ENCODE measurements around the gene SDCCAG8. TPM values are rescaled to one million over a fixed set of nuclear protein-coding genes. Genes with fewer than 3 reads are reported as not detected.

The SDCCAG8 gene
- total RNA-seq, 1 experiment from 2014 or later: 36.6 TPM

DNA sequence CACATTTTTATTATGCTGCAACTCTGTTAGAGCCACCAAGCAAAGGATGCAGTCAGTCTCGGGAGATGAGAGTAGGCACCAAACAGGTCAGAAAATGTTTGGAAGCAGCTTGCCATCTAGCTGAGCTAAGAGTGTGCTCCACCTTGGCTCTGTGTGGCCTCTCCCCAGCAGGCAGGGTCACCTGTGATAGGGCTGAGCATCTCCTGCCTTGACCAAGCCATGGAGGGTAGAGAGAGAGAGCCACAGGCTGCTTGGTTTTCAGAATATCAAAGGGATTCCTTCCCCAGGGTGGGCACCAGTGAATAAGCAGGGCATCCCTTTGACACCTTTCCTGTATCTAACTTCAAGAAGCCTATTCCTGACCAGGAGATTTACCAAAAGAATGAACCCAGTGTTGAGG lies 135.5 kb downstream of the SDCCAG8 start:
- Histone ChIP-seq H3K4me3 (ENCODE audit: low read length) (no peak overlapping the region), H3K79me2 (ENCODE audit: low read length) (no peaks in the 10 kb centered on the region), H3K4me2 (ENCODE audit: low read depth, low read length, poor library complexity, severe bottlenecking) (no peak overlapping the region), H3K9me3 (ENCODE audit: low read length) (no peaks in the 10 kb centered on the region), H3K4me1 (ENCODE audit: low read length) (no peaks in the 10 kb centered on the region), H3K9me2 (replicated peaks; ENCODE audit: insufficient read depth, low read length) (no peaks in the 10 kb centered on the region), H3K9ac (ENCODE audit: low read length) (no peak overlapping the region), H4K20me1 (ENCODE audit: insufficient read depth, low read depth, low read length) (no peaks in the 10 kb centered on the region), H3K27me3 (ENCODE audit: low read length) (no peaks in the 10 kb centered on the region), H3K27ac (ENCODE audit: low read length) (no peak overlapping the region), H2AFZ (ENCODE audit: low read length) (no peak overlapping the region), H3K36me3 (ENCODE audit: insufficient read depth, low read length) (no peaks in the 10 kb centered on the region)
- DNase-seq: no peak

DNA sequence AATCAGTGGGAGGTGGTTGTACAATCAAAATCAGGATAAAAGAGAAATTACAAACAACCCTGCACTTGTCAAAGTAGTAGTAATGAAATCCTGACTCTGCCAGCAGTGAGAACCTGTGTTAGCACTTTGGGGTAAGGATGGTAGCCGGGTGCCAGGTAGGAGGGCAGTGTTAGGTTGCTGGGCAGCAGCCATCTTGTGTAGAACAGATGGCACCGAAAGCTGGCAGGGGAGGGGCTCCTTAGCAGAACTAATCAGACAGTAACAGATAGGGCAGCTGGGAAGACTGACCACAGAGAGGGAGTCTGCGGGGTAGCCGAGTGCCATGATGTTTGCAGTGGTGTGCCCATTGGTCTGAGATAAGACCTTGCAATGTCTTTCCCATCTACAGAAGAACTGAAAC lies 137.3 kb downstream of the SDCCAG8 start:
- no peaks in the 10 kb centered on the region for H3K4me1 ChIP-seq (ENCODE audit: low read length)
- no peak overlapping the region for H2AFZ ChIP-seq (ENCODE audit: low read length)
- H3K27me3 ChIP-seq (ENCODE audit: low read length): no peaks in the 10 kb centered on the region
- H3K9me2 ChIP-seq (replicated peaks; ENCODE audit: insufficient read depth, low read length): no peaks in the 10 kb centered on the region
- no peak overlapping the region for H3K9ac ChIP-seq (ENCODE audit: low read length)
- no peak for DNase-seq
- H3K9me3 ChIP-seq (ENCODE audit: low read length): no peaks in the 10 kb centered on the region
- no peak overlapping the region for H3K4me2 ChIP-seq (ENCODE audit: low read depth, low read length, poor library complexity, severe bottlenecking)
- no peaks in the 10 kb centered on the region for H4K20me1 ChIP-seq (ENCODE audit: insufficient read depth, low read depth, low read length)
- H3K79me2 ChIP-seq (ENCODE audit: low read length): no peaks in the 10 kb centered on the region
- no peak overlapping the region for H3K27ac ChIP-seq (ENCODE audit: low read length)
- H3K4me3 ChIP-seq (ENCODE audit: low read length): no peak overlapping the region
- H3K36me3 ChIP-seq (ENCODE audit: insufficient read depth, low read length): no peaks in the 10 kb centered on the region

DNA sequence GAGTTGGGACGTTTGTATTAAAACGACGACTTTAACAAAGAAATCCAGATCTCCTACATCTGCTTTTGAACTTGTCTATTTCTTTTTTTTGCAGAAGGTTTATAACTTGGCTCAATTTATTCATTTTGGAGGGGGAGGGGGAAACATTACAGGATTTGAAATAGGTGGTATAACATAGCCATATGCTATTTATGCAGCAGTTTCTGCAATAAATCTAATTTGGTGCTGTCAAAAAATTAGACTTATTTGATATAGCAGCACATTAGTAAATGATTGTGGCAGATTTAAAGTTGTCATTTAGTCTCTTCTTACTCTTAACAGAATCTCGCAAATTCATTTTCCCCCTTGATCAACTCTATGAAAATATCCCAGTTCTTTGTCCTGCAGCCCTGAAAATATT lies 138.2 kb downstream of the SDCCAG8 start:
- no peak overlapping the region for H3K9ac ChIP-seq (ENCODE audit: low read length)
- H3K9me2 ChIP-seq (replicated peaks; ENCODE audit: insufficient read depth, low read length): no peaks in the 10 kb centered on the region
- H3K27me3 ChIP-seq (ENCODE audit: low read length): no peaks in the 10 kb centered on the region
- no peaks in the 10 kb centered on the region for H3K36me3 ChIP-seq (ENCODE audit: insufficient read depth, low read length)
- H3K79me2 ChIP-seq (ENCODE audit: low read length): no peaks in the 10 kb centered on the region
- H4K20me1 ChIP-seq (ENCODE audit: insufficient read depth, low read depth, low read length): no peaks in the 10 kb centered on the region
- H3K4me1 ChIP-seq (ENCODE audit: low read length): no peaks in the 10 kb centered on the region
- no peak overlapping the region for H3K4me3 ChIP-seq (ENCODE audit: low read length)
- DNase-seq: no peak
- H2AFZ ChIP-seq (ENCODE audit: low read length): no peak overlapping the region
- H3K27ac ChIP-seq (ENCODE audit: low read length): no peak overlapping the region
- no peak overlapping the region for H3K4me2 ChIP-seq (ENCODE audit: low read depth, low read length, poor library complexity, severe bottlenecking)
- no peaks in the 10 kb centered on the region for H3K9me3 ChIP-seq (ENCODE audit: low read length)

DNA sequence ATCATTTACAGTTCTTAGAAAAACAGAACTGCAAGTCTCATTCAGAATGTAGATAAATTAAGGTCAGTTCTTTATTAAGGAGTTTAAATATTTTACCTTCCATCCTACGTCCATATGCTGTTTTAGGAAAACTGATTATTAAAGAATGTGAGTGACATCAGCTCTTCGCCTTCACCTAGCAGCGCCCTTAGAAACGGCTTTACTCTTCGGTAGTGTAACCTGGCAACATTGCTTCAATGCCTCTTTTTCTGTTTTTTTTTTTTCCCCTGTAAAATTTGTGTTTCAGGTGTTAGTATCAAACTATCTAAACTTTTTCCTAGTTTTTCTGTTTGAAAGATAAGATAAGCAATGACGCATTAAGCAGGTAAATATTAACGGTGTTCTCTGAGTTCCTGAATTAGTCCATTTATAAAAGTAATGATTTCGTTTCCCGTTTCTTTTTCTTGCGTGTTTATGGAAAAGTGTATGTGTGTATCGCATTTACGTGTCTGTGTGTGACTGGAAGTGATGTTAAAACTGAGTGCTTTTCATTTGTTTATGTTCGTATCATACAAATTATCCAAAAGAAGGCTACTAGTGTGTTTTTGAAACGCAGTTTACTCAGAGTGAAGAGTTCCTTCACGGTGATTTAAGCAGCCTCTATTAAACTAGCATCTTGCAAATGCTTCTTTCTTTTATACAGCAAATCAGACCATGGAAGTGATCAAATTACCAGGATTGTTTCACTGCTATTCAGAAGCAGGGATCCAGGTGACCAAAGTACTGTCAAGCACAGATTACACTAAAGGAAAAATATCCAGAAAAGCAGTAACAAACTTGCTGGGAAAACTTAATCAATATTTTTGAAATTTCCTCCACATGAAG lies 139.0 kb downstream of the SDCCAG8 start:
- Histone ChIP-seq H3K4me3 (ENCODE audit: low read length) (no peak overlapping the region), H3K4me1 (ENCODE audit: low read length) (no peaks in the 10 kb centered on the region), H2AFZ (ENCODE audit: low read length) (no peak overlapping the region), H3K36me3 (ENCODE audit: insufficient read depth, low read length) (no peaks in the 10 kb centered on the region), H3K4me2 (ENCODE audit: low read depth, low read length, poor library complexity, severe bottlenecking) (no peak overlapping the region), H3K79me2 (ENCODE audit: low read length) (no peaks in the 10 kb centered on the region), H3K27me3 (ENCODE audit: low read length) (no peaks in the 10 kb centered on the region), H3K9ac (ENCODE audit: low read length) (no peak overlapping the region), H4K20me1 (ENCODE audit: insufficient read depth, low read depth, low read length) (no peaks in the 10 kb centered on the region), H3K9me3 (ENCODE audit: low read length) (no peaks in the 10 kb centered on the region), H3K9me2 (replicated peaks; ENCODE audit: insufficient read depth, low read length) (no peaks in the 10 kb centered on the region), H3K27ac (ENCODE audit: low read length) (no peak overlapping the region)
- DNase-seq: no peak

DNA sequence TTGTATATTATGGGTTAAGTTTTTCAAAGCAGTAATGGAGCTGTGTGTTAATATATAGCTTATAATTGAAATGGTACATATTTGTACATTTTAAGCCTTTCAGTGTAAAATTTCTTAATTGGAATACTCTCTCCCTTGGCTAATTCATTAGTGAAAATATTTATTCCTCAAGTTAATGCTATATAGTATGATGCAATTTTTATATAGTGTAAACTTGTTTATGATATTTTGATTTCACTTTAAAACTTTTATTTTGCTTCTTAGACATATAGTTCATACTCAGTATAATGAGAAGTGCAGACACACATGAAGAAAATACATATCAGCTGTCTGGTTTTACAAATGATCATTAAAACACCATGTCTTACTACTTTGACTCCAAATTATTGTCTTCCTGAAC lies 140.6 kb downstream of the SDCCAG8 start:
- Histone ChIP-seq H4K20me1 (ENCODE audit: insufficient read depth, low read depth, low read length) (no peaks in the 10 kb centered on the region), H3K9me2 (replicated peaks; ENCODE audit: insufficient read depth, low read length) (no peaks in the 10 kb centered on the region), H3K4me3 (ENCODE audit: low read length) (no peak overlapping the region), H3K9me3 (ENCODE audit: low read length) (no peaks in the 10 kb centered on the region), H3K9ac (ENCODE audit: low read length) (no peak overlapping the region), H3K27ac (ENCODE audit: low read length) (no peak overlapping the region), H3K27me3 (ENCODE audit: low read length) (no peaks in the 10 kb centered on the region), H3K4me2 (ENCODE audit: low read depth, low read length, poor library complexity, severe bottlenecking) (no peak overlapping the region), H3K36me3 (ENCODE audit: insufficient read depth, low read length) (no peaks in the 10 kb centered on the region), H2AFZ (ENCODE audit: low read length) (no peak overlapping the region), H3K4me1 (ENCODE audit: low read length) (no peaks in the 10 kb centered on the region), H3K79me2 (ENCODE audit: low read length) (no peaks in the 10 kb centered on the region)
- DNase-seq: no peak

DNA sequence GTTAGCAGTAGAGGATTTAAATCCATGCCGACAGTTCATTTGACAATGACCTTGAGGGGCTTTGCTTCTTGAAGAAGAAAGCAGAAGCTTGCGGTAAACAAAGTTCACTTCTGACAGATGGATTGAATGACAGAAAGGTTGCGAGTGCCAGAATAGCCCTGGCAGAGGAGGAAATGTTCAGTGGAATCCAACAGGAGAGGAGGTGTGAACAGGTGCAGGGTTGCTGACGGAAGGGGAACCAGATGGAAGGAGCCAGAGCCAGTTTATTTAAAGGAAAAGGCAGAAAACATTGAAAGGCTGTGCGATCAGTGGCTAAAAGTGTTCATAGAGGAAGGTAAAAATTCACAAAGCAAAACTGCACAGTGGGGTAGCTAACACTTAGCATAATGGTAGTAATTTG lies 141.0 kb downstream of the SDCCAG8 start:
- H3K79me2 ChIP-seq (ENCODE audit: low read length): no peaks in the 10 kb centered on the region
- H3K9me2 ChIP-seq (replicated peaks; ENCODE audit: insufficient read depth, low read length): no peaks in the 10 kb centered on the region
- H3K9ac ChIP-seq (ENCODE audit: low read length): no peak overlapping the region
- no peaks in the 10 kb centered on the region for H3K27me3 ChIP-seq (ENCODE audit: low read length)
- no peak overlapping the region for H3K4me3 ChIP-seq (ENCODE audit: low read length)
- no peaks in the 10 kb centered on the region for H4K20me1 ChIP-seq (ENCODE audit: insufficient read depth, low read depth, low read length)
- no peak overlapping the region for H2AFZ ChIP-seq (ENCODE audit: low read length)
- no peak overlapping the region for H3K27ac ChIP-seq (ENCODE audit: low read length)
- H3K9me3 ChIP-seq (ENCODE audit: low read length): no peaks in the 10 kb centered on the region
- no peaks in the 10 kb centered on the region for H3K4me1 ChIP-seq (ENCODE audit: low read length)
- no peak for DNase-seq
- H3K4me2 ChIP-seq (ENCODE audit: low read depth, low read length, poor library complexity, severe bottlenecking): no peak overlapping the region
- H3K36me3 ChIP-seq (ENCODE audit: insufficient read depth, low read length): no peaks in the 10 kb centered on the region

DNA sequence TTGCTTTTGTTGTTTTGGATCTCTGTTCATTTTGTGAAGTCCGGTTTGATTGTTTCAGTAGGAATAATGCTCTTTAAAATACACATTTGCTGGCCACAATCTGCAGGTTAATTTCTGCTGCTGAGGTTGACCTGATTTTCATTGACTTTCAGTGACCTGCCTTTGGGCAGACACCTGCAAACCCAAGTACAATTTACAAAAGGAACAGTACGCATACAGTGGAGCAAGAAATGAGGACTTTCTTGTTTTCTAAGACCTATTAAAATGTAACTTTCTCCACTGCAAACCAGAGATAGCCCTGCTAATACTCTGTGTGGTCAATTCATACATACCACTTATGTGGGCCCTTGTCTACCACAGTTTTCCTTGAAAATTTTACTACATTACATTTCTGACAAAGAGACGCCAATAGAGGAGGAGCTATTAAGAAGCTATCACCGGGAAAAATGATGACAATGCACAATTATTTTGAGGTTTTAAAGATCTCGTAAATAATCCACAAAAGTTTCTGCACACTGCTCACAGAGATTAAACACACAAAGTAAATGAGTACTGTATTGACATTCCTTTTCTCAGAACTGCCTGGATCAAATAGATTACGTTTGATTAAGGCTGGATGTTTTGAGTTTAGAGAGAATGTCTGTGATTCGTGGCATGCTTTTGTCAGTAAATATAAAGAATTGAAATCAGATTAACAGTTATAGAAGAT lies 141.9 kb downstream of the SDCCAG8 start:
- Histone ChIP-seq H3K27me3 (ENCODE audit: low read length) (no peaks in the 10 kb centered on the region), H3K9me3 (ENCODE audit: low read length) (no peaks in the 10 kb centered on the region), H3K9me2 (replicated peaks; ENCODE audit: insufficient read depth, low read length) (no peaks in the 10 kb centered on the region), H4K20me1 (ENCODE audit: insufficient read depth, low read depth, low read length) (no peaks in the 10 kb centered on the region), H3K4me1 (ENCODE audit: low read length) (no peaks in the 10 kb centered on the region), H2AFZ (ENCODE audit: low read length) (no peak overlapping the region), H3K4me2 (ENCODE audit: low read depth, low read length, poor library complexity, severe bottlenecking) (no peak overlapping the region), H3K27ac (ENCODE audit: low read length) (no peak overlapping the region), H3K9ac (ENCODE audit: low read length) (no peak overlapping the region), H3K36me3 (ENCODE audit: insufficient read depth, low read length) (no peaks in the 10 kb centered on the region), H3K79me2 (ENCODE audit: low read length) (no peaks in the 10 kb centered on the region), H3K4me3 (ENCODE audit: low read length) (no peak overlapping the region)
- no peak for DNase-seq

DNA sequence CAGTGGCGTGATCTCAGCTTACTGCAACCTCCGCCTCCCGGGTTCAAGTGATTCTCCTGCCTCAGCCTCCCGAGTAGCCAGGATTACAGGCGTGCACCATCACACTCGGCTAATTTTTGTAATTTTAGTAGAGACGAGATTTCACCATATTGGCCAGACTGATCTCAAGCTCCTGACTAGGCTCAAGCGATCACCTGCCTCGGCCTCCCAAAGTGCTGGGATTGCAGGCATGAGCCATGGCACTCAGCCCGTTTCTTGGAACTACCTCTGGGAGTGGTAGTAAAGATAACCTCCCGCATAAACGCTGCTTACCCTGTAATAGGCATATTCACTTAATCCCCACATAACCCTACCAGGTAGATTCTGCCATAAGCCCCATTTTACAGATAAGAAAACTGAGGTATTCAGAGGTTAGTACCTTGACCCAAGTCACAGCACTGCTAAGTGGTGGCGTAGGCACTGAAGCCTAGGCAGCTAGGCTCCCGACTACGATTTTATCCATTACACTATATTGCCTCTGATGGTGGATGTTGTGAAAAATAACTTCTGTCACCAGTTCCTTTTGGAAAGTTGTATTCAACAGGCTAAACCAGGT lies 143.8 kb downstream of the SDCCAG8 start:
- Histone ChIP-seq H3K27ac (ENCODE audit: low read length) (no peak overlapping the region), H3K4me1 (ENCODE audit: low read length) (no peaks in the 10 kb centered on the region), H3K36me3 (ENCODE audit: insufficient read depth, low read length) (no peaks in the 10 kb centered on the region), H3K27me3 (ENCODE audit: low read length) (no peaks in the 10 kb centered on the region), H2AFZ (ENCODE audit: low read length) (no peak overlapping the region), H3K9me2 (replicated peaks; ENCODE audit: insufficient read depth, low read length) (no peaks in the 10 kb centered on the region), H3K79me2 (ENCODE audit: low read length) (no peaks in the 10 kb centered on the region), H3K9ac (ENCODE audit: low read length) (no peak overlapping the region), H3K4me2 (ENCODE audit: low read depth, low read length, poor library complexity, severe bottlenecking) (no peak overlapping the region), H4K20me1 (ENCODE audit: insufficient read depth, low read depth, low read length) (no peaks in the 10 kb centered on the region), H3K9me3 (ENCODE audit: low read length) (no peaks in the 10 kb centered on the region), H3K4me3 (ENCODE audit: low read length) (no peak overlapping the region)
- DNase-seq: no peak

Data from Karpas-422 (cell line).